ENCODE measurements around the gene TNNC1. TPM values are rescaled to one million over a fixed set of nuclear protein-coding genes. Genes with fewer than 3 reads are reported as not detected.

Gene TNNC1
- total and polyA plus RNA-seq, 3 donors from 2014 or later, result 11.3 to 91.7 (median 23.2) TPM

- no peak overlapping the region for H3K27ac ChIP-seq
- DNase-seq, result no peak
- TF ChIP-seq CTCF (IDR thresholded peaks at IDR 0.05), result no peak
- no peak for TF ChIP-seq POLR2A (IDR thresholded peaks at IDR 0.05)
- 93 to 94% methylated on average over 22 to 23 of the region's 23 CpGs for WGBS, 2 donors
- H3K4me3 ChIP-seq, result no peak overlapping the region
- H3K4me1 ChIP-seq, result no peaks in the 10 kb centered on the region
- no peaks in the 10 kb centered on the region for H3K27me3 ChIP-seq
- no peaks in the 10 kb centered on the region for H3K36me3 ChIP-seq (ENCODE audit: low read depth, missing control alignments)
- H3K9me3 ChIP-seq, result no peaks in the 10 kb centered on the region
- intact Hi-C loops (cut with DNase I; ENCODE audit: low total_unique reads), result no loop called here
Observed at GRCh38 chr3:52441091-52441771, 12.6 kb downstream of the TNNC1 start.

- H3K27me3 ChIP-seq, result no peaks in the 10 kb centered on the region
- H3K9me3 ChIP-seq, result no peaks in the 10 kb centered on the region
- H3K27ac ChIP-seq, result no peak overlapping the region
- no peak for TF ChIP-seq CTCF (IDR thresholded peaks at IDR 0.05)
- no peak overlapping the region for H3K4me3 ChIP-seq
- intact Hi-C loops (cut with DNase I; ENCODE audit: low total_unique reads), result no loop called here
- WGBS, 2 donors, result 97% methylated on average over 6 to 14 of the region's 14 CpGs
- no peak for DNase-seq
- H3K4me1 ChIP-seq, result no peaks in the 10 kb centered on the region
- no peaks in the 10 kb centered on the region for H3K36me3 ChIP-seq (ENCODE audit: low read depth, missing control alignments)
Observed at GRCh38 chr3:52440671-52441070, 13.2 kb downstream of the TNNC1 start.

GRCh38 chr3:52440249-52440551 is 13.6 kb downstream of the TNNC1 start:
- H3K4me1 ChIP-seq, result no peaks in the 10 kb centered on the region
- DNase-seq, result no peak
- H3K27ac ChIP-seq, result no peak overlapping the region
- H3K27me3 ChIP-seq, result no peaks in the 10 kb centered on the region
- H3K4me3 ChIP-seq, result no peak overlapping the region
- 91% methylated on average over 12 of the region's 12 CpGs; no CpG with 5 or more reads in 1 of the 2 donors for WGBS, 2 donors
- TF ChIP-seq POLR2A (IDR thresholded peaks at IDR 0.05), result no peak
- TF ChIP-seq CTCF (IDR thresholded peaks at IDR 0.05), result no peak
- H3K9me3 ChIP-seq, result no peaks in the 10 kb centered on the region
- intact Hi-C loops (cut with DNase I; ENCODE audit: low total_unique reads), result no loop called here
- no peaks in the 10 kb centered on the region for H3K36me3 ChIP-seq (ENCODE audit: low read depth, missing control alignments)

GRCh38 chr3:52439426-52440248 is 14.2 kb downstream of the TNNC1 start:
- Histone ChIP-seq H3K27ac (no peak overlapping the region), H3K9me3 (no peaks in the 10 kb centered on the region), H3K4me3 (no peak overlapping the region), H3K4me1 (no peaks in the 10 kb centered on the region), H3K27me3 (no peaks in the 10 kb centered on the region), H3K36me3 (ENCODE audit: low read depth, missing control alignments) (no peaks in the 10 kb centered on the region)
- 95 to 98% methylated on average over 7 to 16 of the region's 16 CpGs for WGBS, 2 donors
- TF ChIP-seq CTCF (IDR thresholded peaks at IDR 0.05) (no peak), POLR2A (IDR thresholded peaks at IDR 0.05) (no peak)
- DNase-seq, result no peak
- intact Hi-C loops (cut with DNase I; ENCODE audit: low total_unique reads), result no loop called here

All from testis (tissue), 3 donors.